Measurements from ENCODE around the gene NFASC.

The NFASC gene

GRCh38 chr1:205056956-205057568 is 186.4 kb downstream of the NFASC start:
- in situ Hi-C loops (cut with HindIII; ENCODE audit: low sequenced_read_pairs) = no loop called here

- in situ Hi-C loops (cut with HindIII; ENCODE audit: low sequenced_read_pairs) = no loop called here
These were observed 187.3 kb downstream of the NFASC start for GRCh38 chr1:205057808-205058575.

DNA sequence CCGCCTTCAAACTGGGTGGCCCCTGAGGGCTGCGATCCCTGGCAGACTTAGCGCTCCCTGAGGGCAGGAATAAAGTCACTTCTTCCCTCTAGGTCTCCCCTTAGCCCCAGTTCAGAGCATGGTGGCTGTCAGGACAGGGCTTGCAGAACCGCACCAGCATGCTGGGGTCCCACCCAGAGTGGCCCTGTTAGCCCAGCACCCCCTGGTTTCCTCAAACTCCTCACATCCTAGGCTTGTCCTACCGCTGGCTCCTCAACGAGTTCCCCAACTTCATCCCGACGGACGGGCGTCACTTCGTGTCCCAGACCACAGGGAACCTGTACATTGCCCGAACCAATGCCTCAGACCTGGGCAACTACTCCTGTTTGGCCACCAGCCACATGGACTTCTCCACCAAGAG is 188.2 kb downstream of the NFASC start:
- in situ Hi-C loops (cut with HindIII; ENCODE audit: low sequenced_read_pairs) = no loop called here

- in situ Hi-C loops (cut with HindIII; ENCODE audit: low sequenced_read_pairs) = no loop called here
These were observed 189.0 kb downstream of the NFASC start for GRCh38 chr1:205059660-205060059.

DNA sequence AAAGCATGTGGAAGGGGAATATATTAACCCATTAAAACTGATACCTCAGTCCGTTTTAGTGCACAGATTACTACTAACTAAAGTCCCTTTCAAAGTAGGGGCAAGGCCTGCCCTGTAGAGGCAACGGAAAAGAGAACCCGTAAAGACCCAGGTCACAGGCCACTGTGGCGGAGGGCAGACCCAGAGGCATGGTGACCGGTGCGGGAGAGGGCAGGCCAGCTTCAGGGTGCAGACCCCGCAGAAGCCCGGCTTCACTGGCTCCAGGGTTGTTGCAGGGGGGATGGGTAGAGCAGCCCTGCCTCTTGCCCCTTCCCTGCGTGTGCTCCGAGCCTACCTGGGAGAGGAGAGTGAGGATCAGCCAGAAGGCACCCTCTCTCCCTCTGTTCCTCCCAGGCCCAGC is 190.1 kb downstream of the NFASC start:
- in situ Hi-C loops (cut with HindIII; ENCODE audit: low sequenced_read_pairs) = no loop called here

GRCh38 chr1:205061227-205061626 is 190.6 kb downstream of the NFASC start:
- in situ Hi-C loops (cut with HindIII; ENCODE audit: low sequenced_read_pairs) = no loop called here

DNA sequence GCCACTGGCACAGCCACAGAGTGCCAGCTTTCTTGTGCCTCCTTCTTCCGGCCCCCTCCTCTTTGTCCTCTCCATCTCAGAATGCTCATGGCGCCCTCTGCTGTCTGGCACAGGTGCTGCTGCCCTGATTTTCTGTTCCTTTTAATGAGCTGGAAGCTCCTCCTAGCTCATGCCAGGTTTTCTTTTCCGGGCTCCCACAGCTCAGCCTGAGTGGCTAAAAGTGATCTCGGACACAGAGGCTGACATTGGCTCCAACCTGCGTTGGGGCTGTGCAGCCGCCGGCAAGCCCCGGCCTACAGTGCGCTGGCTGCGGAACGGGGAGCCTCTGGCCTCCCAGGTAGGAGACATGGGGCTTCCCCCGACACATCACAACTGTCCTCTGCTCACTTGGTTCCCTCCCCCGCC is 191.0 kb downstream of the NFASC start:
- in situ Hi-C loops (cut with HindIII; ENCODE audit: low sequenced_read_pairs) = no loop called here

DNA sequence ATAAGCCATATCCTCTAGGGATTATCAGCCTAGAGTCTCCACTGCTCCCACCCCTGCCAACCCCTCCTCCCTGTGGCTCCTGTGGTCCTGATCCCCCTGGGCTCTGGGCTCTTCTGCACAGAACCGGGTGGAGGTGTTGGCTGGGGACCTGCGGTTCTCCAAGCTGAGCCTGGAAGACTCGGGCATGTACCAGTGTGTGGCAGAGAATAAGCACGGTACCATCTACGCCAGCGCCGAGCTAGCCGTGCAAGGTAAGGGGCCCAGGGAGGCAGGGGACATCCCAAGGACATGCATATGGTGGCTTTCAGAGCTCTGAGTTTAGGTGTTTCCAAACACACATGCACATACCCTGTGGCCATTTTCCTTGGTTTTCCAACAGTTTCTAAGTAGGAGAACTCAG is 191.7 kb downstream of the NFASC start:
- in situ Hi-C loops (cut with HindIII; ENCODE audit: low sequenced_read_pairs) = no loop called here

DNA sequence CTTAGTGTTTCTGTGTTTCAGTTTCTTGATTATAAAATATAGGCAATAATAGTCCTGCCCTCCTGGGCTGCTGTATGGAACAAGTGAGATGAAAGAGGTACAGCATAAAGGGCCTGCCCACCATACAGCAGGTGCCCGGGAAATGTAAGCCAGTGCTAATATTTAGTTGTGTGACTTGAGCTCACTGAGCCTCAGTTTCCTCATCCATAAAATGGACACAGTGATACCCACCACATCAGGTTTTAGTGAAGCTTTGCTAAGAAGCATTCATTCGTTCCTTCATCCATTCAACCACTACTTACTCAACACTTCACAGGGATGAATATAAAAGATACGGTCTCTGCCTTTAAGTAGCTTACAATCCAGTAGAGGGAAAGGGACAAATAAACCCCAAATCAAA is 192.2 kb downstream of the NFASC start:
- in situ Hi-C loops (cut with HindIII; ENCODE audit: low sequenced_read_pairs) = no loop called here

GRCh38 chr1:205064301-205064700 is 193.6 kb downstream of the NFASC start:
- in situ Hi-C loops (cut with HindIII; ENCODE audit: low sequenced_read_pairs) = no loop called here

- in situ Hi-C loops (cut with HindIII; ENCODE audit: low sequenced_read_pairs) = no loop called here
These were observed 194.2 kb downstream of the NFASC start for GRCh38 chr1:205064741-205065316.

- in situ Hi-C loops (cut with HindIII; ENCODE audit: low sequenced_read_pairs) = no loop called here
These were observed 195.0 kb downstream of the NFASC start for GRCh38 chr1:205065666-205066065.

DNA sequence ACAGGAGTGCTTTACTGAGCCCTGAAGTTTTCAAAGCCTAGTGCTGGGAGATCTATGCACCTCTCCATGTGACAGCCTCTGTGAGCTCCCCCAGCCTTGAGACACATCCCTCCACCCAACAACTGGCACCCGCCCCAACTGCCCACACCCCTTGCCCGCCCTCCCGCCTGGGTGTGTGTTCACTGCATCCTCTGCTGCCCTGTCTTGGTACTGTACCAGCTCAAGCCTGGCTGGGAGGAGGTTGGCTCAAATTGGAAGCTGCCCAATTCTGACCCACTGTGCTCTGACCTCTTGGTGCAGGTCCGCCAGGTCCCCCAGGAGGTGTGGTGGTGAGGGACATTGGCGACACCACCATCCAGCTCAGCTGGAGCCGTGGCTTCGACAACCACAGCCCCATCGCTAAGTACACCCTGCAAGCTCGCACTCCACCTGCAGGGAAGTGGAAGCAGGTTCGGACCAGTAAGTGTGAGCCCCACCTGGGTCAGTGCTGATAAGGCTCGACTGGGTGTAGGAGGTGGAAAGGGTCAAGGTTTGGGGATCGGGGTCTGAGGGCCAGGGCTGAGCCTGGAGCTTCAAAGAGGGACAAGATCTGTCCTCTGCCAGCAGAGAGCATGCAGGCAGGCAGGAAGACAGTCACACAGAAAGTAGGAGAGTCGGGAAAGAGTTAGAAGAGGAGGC is 195.6 kb downstream of the NFASC start:
- in situ Hi-C loops (cut with HindIII; ENCODE audit: low sequenced_read_pairs) = no loop called here

DNA sequence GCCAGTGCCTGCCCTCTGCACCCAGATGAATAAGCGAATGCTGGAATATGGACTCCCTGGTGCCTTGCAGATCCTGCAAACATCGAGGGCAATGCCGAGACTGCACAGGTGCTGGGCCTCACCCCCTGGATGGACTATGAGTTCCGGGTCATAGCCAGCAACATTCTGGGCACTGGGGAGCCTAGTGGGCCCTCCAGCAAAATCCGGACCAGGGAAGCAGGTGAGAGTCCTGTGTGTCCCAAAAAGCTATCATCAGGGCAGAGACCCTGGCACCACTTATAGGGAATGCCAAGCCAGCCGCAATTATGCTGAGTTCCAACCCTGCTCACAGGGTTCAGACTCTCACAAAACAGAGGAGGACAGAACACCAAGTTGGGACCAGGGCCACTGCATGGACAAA is 196.4 kb downstream of the NFASC start:
- in situ Hi-C loops (cut with HindIII; ENCODE audit: low sequenced_read_pairs) = no loop called here

- in situ Hi-C loops (cut with HindIII; ENCODE audit: low sequenced_read_pairs) = no loop called here
These were observed 197.3 kb downstream of the NFASC start for GRCh38 chr1:205068001-205068400.

GRCh38 chr1:205068457-205069040 is 197.9 kb downstream of the NFASC start:
- in situ Hi-C loops (cut with HindIII; ENCODE audit: low sequenced_read_pairs) = no loop called here

GRCh38 chr1:205069371-205070125 is 198.9 kb downstream of the NFASC start:
- in situ Hi-C loops (cut with HindIII; ENCODE audit: low sequenced_read_pairs) = no loop called here

DNA sequence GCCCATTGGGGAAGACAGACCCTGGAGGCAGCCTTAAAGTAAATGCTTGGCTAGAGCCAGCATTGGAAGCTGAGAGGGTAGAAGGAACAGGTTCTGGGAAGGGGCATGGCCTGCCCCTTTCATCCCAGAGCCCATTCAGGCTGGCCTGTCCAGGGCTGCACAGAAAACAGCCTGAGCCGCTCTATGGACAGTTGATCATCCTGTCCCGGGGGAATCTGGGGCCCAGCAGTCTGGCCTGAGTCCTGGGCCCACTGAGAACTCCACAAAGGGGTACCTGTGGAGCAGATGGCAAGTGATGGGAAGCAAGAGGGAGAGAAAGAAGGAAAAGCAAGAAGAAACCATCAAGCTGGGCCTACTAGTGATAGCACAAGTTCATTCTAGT is 200.4 kb downstream of the NFASC start:
- in situ Hi-C loops (cut with HindIII; ENCODE audit: low sequenced_read_pairs) = no loop called here

- in situ Hi-C loops (cut with HindIII; ENCODE audit: low sequenced_read_pairs) = no loop called here
These were observed 201.1 kb downstream of the NFASC start for GRCh38 chr1:205071801-205072200.

- in situ Hi-C loops (cut with HindIII; ENCODE audit: low sequenced_read_pairs) = no loop called here
These were observed 201.6 kb downstream of the NFASC start for GRCh38 chr1:205072286-205072685.

Measured in DLD1 (cell line).